Activated CD4-positive, CD25-positive, alpha-beta regulatory T cell treated with anti-CD3 and anti-CD28 coated beads, Interleukin-2, amount 50 U/mL, for 16 hours (primary cell): ENCODE measurements around the gene VDR.

Experiments used
- DNase-seq: peaks from one replicate; pipeline ENCODE4 v3.0.0-alpha.2; 2020; ENCODE audit warnings: low read depth, low spot score

Gene VDR

GRCh38 chr12:47904713-47905709 lies at the start of gene VDR:
Gene VDR, minus strand, starts transcription at chr12:47904994. Its CDS starts 25,881 bp downstream, at chr12:47879113.
- DNase-seq: no peak

GRCh38 chr12:47954058-47954457 lies 49.3 kb upstream of the VDR start:
- no peak for DNase-seq

GRCh38 chr12:47950856-47951468 lies 46.2 kb upstream of the VDR start:
- DNase-seq: no peak

- no peak for DNase-seq
These were observed 44.9 kb upstream of the VDR start for GRCh38 chr12:47949441-47950341.

- no peak for DNase-seq
These were observed 42.5 kb upstream of the VDR start for GRCh38 chr12:47947341-47947740.

GRCh38 chr12:47946413-47947323 lies 41.9 kb upstream of the VDR start:
- no peak for DNase-seq

GRCh38 chr12:47945341-47945728 lies 40.5 kb upstream of the VDR start:
- DNase-seq: no peak

GRCh38 chr12:47944685-47945340 lies 40.0 kb upstream of the VDR start:
- no peak for DNase-seq

GRCh38 chr12:47943623-47944340 lies 39.0 kb upstream of the VDR start:
- DNase-seq: no peak

GRCh38 chr12:47942614-47943225 lies 37.9 kb upstream of the VDR start:
- DNase-seq: no peak

- no peak for DNase-seq
These were observed 37.2 kb upstream of the VDR start for GRCh38 chr12:47941871-47942613.

- DNase-seq: no peak
These were observed 36.6 kb upstream of the VDR start for GRCh38 chr12:47941475-47941780.

- DNase-seq: no peak
These were observed 36.1 kb upstream of the VDR start for GRCh38 chr12:47940773-47941474.

- no peak for DNase-seq
These were observed 34.3 kb upstream of the VDR start for GRCh38 chr12:47939009-47939601.

GRCh38 chr12:47938594-47938993 lies 33.8 kb upstream of the VDR start:
- no peak for DNase-seq

GRCh38 chr12:47938093-47938492 lies 33.3 kb upstream of the VDR start:
- DNase-seq: no peak

- DNase-seq: no peak
These were observed 30.4 kb upstream of the VDR start for GRCh38 chr12:47935184-47935583.

GRCh38 chr12:47931187-47931586 lies 26.4 kb upstream of the VDR start:
- DNase-seq: no peak
